ENCODE results near the gene TIMP2. TPM values are rescaled to one million over a fixed set of nuclear protein-coding genes. Genes with fewer than 3 reads are reported as not detected.
A peak's percentile ranks its signal among the peaks of the same experiment; 100 is the strongest.

TIMP2 gene
- total and polyA plus RNA-seq, 4 donors, result 47.5 to 176 (median 91.9) TPM

GRCh38 chr17:78864117-78864516 lies 61.1 kb downstream of the TIMP2 start:
- ATAC-seq (ENCODE audit: insufficient read depth, low FRiP score) (no peak), DNase-seq (no peak)
- TF ChIP-seq CTCF (IDR thresholded peaks at IDR 0.05; ENCODE audit: control extremely low read depth, extremely low read depth), result no peak
- peaks cover 0 to 4% (median 0%) of the 10 kb centered on the region in 4 donors for H3K9me3 ChIP-seq (ENCODE audit: control insufficient read depth in 4 of 4, insufficient read depth in 3 of 4, low read length in 3 of 4)
- no peak overlapping the region for H3K9ac ChIP-seq (ENCODE audit: insufficient read depth in 1 of 2, low read length in 2 of 2)
- H3K4me3 ChIP-seq, result no peak overlapping the region
- H3K27ac ChIP-seq (ENCODE audit: low read depth in 1 of 2, low read length in 1 of 2), result peak overlapping the region in 1 of 2 donors; percentile 28
- WGBS, 2 donors, result 28 to 38% methylated on average over 1 of the region's 1 CpG
- H3K4me1 ChIP-seq (ENCODE audit: control insufficient read depth in 5 of 5, insufficient read depth in 5 of 5, low read length in 5 of 5), result peaks cover 0 to 5% (median 3%) of the 10 kb centered on the region in 5 donors
- H3K36me3 ChIP-seq (ENCODE audit: control insufficient read depth in 4 of 4, insufficient read depth in 4 of 4, low read length in 4 of 4), result peaks cover 0 to 30% (median 4%) of the 10 kb centered on the region in 4 donors
- no peaks in the 10 kb centered on the region for H3K27me3 ChIP-seq (ENCODE audit: control insufficient read depth in 3 of 3, insufficient read depth in 3 of 3, low read length in 2 of 3)

DNA sequence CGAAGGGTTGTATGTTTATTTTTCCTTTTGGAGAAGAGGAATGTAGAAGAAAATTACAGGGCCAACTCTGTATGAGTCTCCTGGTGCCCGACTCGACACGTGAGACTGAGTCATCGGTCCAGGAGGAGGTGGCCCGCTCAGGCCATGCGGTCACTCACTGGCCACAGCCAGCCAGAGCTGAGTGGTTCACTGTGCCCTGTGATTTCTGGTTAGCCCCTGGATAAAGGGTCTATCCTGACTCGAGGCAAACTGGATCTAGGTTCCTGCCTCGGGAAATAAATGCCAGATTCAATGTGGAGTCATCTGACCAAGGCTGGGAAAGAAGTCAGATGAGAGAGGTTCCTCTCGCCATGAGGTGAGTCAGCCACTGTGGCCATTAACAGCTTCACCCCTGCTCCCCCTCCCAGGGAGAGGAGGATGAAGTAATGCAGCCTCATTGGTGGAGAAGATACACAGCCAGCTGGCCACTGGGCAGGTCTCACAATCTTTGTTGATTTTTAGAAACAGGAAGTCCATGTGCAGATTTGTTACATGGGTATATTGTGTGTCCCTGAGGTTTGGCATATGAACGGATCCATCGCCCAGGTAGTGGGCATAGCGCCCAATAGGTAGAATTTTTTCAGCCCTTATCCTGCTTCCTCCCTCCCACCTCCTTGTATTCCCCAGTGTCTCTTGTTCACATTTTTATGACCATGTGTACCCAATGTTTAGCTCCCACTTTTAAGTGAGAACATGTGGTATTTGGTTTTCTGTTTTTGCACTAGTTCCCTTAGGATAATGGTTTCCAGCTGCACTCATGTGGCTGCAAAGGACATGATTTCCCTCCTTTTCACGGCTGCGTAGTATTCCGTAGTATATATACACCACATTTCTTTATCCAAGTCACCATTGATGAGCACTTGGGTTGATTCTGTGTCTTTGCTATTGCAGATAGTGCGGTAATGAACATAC lies 62.8 kb downstream of the TIMP2 start:
- Histone ChIP-seq H3K9me3 (ENCODE audit: control insufficient read depth in 4 of 4, insufficient read depth in 3 of 4, low read length in 3 of 4) (peaks cover 0 to 4% (median 0%) of the 10 kb centered on the region in 4 donors), H3K36me3 (ENCODE audit: control insufficient read depth in 4 of 4, insufficient read depth in 4 of 4, low read length in 4 of 4) (peaks cover 0 to 25% (median 3%) of the 10 kb centered on the region in 4 donors), H3K9ac (ENCODE audit: insufficient read depth in 1 of 2, low read length in 2 of 2) (no peak overlapping the region), H3K4me1 (ENCODE audit: control insufficient read depth in 5 of 5, insufficient read depth in 5 of 5, low read length in 5 of 5) (peaks cover 0 to 5% (median 3%) of the 10 kb centered on the region in 5 donors), H3K27ac (ENCODE audit: low read depth in 1 of 2, low read length in 1 of 2) (peak overlapping the region; percentile 52 to 84), H3K27me3 (ENCODE audit: control insufficient read depth in 3 of 3, insufficient read depth in 3 of 3, low read length in 2 of 3) (no peaks in the 10 kb centered on the region), H3K4me3 (no peak overlapping the region)
- no peak for DNase-seq
- ATAC-seq (ENCODE audit: insufficient read depth, low FRiP score), result peak; percentile 90
- 75 to 82% methylated on average over 17 of the region's 17 CpGs for WGBS, 2 donors
- no peak for TF ChIP-seq CTCF (IDR thresholded peaks at IDR 0.05; ENCODE audit: control extremely low read depth, extremely low read depth)

- Histone ChIP-seq H3K9me3 (ENCODE audit: control insufficient read depth in 4 of 4, insufficient read depth in 3 of 4, low read length in 3 of 4) (peaks cover 0 to 4% (median 0%) of the 10 kb centered on the region in 4 donors), H3K36me3 (ENCODE audit: control insufficient read depth in 4 of 4, insufficient read depth in 4 of 4, low read length in 4 of 4) (peaks cover 0 to 29% (median 12%) of the 10 kb centered on the region in 4 donors), H3K4me1 (ENCODE audit: control insufficient read depth in 5 of 5, insufficient read depth in 5 of 5, low read length in 5 of 5) (peaks cover 0 to 4% (median 0%) of the 10 kb centered on the region in 5 donors), H3K27ac (ENCODE audit: low read depth in 1 of 2, low read length in 1 of 2) (no peak overlapping the region), H3K27me3 (ENCODE audit: control insufficient read depth in 3 of 3, insufficient read depth in 3 of 3, low read length in 2 of 3) (no peaks in the 10 kb centered on the region), H3K9ac (ENCODE audit: insufficient read depth in 1 of 2, low read length in 2 of 2) (no peak overlapping the region), H3K4me3 (no peak overlapping the region)
- no peak for ATAC-seq (ENCODE audit: insufficient read depth, low FRiP score)
- DNase-seq, result no peak
- TF ChIP-seq CTCF (IDR thresholded peaks at IDR 0.05; ENCODE audit: control extremely low read depth, extremely low read depth), result no peak
- WGBS, 2 donors, result 88 to 92% methylated on average over 4 of the region's 4 CpGs
These were observed 64.0 kb downstream of the TIMP2 start for GRCh38 chr17:78861229-78861628.
